GM19035 (cell line): ENCODE data around the gene MAGEB3.

Experiments
- ATAC-seq: cut with Tn5 transposase; IDR thresholded peaks from one replicate; pipeline ENCODE4 v1.9.1; 2021; ENCODE audit not compliant: unreplicated experiment

Gene MAGEB3

GRCh38 chrX:30278365-30278764, 47.9 kb downstream of the MAGEB3 start:
- no peak for ATAC-seq

GRCh38 chrX:30280428-30280827, 50.0 kb downstream of the MAGEB3 start:
- ATAC-seq = no peak

DNA sequence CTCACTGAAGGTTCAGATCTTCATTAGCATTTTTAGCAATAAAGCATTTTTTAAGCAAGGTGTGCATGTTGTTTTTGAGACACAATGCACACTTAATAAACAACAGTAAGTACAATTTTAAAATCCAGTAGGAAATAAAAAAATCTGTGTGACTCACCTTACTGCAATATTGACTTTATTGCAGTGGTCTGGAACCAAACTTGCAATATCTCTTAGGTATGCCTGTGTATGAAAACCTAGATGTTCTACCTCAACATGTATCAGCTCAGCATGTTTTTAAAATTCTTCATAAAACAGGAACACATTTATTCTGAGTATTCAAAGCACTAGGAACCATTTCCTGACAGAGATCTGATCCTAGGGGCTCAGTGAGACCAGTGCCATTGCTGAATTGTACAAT, 52.1 kb downstream of the MAGEB3 start:
- ATAC-seq = no peak

- no peak for ATAC-seq
Observed at GRCh38 chrX:30283456-30284200, 53.2 kb downstream of the MAGEB3 start.
